H1 (cell line): ENCODE data around the gene COL20A1. TPM values are rescaled to one million over a fixed set of nuclear protein-coding genes. Genes with fewer than 3 reads are reported as not detected.

Source experiments
- CTCF ChIA-PET: fragments of 300-600 bp; sonication (Branson Sonifier 250); formaldehyde crosslinking; loops from one replicate; lab custom pipeline; 2021; ENCODE audit not compliant: partially characterized antibody; lab: Charles Lee
- POLR2A ChIA-PET: fragments of 300-600 bp; sonication (Branson Sonifier 250); formaldehyde crosslinking; loops from one replicate; lab custom pipeline; 2021; ENCODE audit warnings: inconsistent platforms; ENCODE audit not compliant: partially characterized antibody; lab: Charles Lee
- DNase-seq, 2 experiments: peaks; one replicate each; pipeline versions ENCODE4 v3.0.0 to v3.0.0-alpha.2; 2010 to 2022; ENCODE audit warnings: low spot score in 2 of 2, low read depth in 1 of 2, mixed read lengths in 1 of 2
- FAIRE-seq: peaks from 2 replicates; lab custom pipeline; 2011; peaks lifted over from hg19 to GRCh38; lab: Jason Lieb, UNC
- H2AFZ ChIP-seq: 2 replicates; pipeline ENCODE4 v1.8.1; 2012; ENCODE audit warnings: low read length, inconsistent platforms
- H2AK5ac ChIP-seq: 2 replicates; pipeline ENCODE4 v1.6.1; 2013; ENCODE audit warnings: low read depth, low read length
- H2BK120ac ChIP-seq: replicated peaks from 2 replicates; pipeline ENCODE3; 2013; ENCODE audit warnings: low read depth, low read length, inconsistent platforms
- H2BK12ac ChIP-seq: 2 replicates; pipeline ENCODE4 v1.6.1; 2013; ENCODE audit warnings: low read depth, low read length
- H2BK15ac ChIP-seq: 2 replicates; pipeline ENCODE4 v1.6.1; 2013; ENCODE audit warnings: low read length
- H2BK20ac ChIP-seq: 2 replicates; pipeline ENCODE4 v1.6.1; 2013; ENCODE audit warnings: low read length
- H2BK5ac ChIP-seq: 2 replicates; pipeline ENCODE4 v1.6.1; 2013; ENCODE audit warnings: low read depth, low read length
- H3K14ac ChIP-seq: 2 replicates; pipeline ENCODE4 v1.6.1; 2013; ENCODE audit warnings: inconsistent platforms; ENCODE audit not compliant: insufficient read length
- H3K18ac ChIP-seq: 2 replicates; pipeline ENCODE4 v1.6.1; 2013; ENCODE audit warnings: low read length; ENCODE audit errors: extremely low read depth
- H3K23ac ChIP-seq: 2 replicates; pipeline ENCODE4 v1.6.1; 2013; ENCODE audit warnings: inconsistent platforms; ENCODE audit not compliant: insufficient read length
- H3K23me2 ChIP-seq: 2 replicates; pipeline ENCODE4 v1.6.1; 2013; ENCODE audit warnings: low read depth, low read length
- H3K27ac ChIP-seq: 2 replicates; pipeline ENCODE4 v1.6.1; 2011; ENCODE audit warnings: low read depth, low read length, inconsistent platforms
- H3K27me3 ChIP-seq, 4 experiments: replicated peaks in 1 of 4; 1 replicate in 1 of 4; 2 replicates in 3 of 4; pipeline versions ENCODE4 v1.6.1 to v1.8.1; 2011 to 2013; ENCODE audit warnings: low read length in 3 of 4, mild to moderate bottlenecking in 3 of 4, inconsistent platforms in 2 of 4, mixed read lengths in 2 of 4, moderate library complexity in 1 of 4; ENCODE audit not compliant: control insufficient read depth in 3 of 4, insufficient read depth in 3 of 4; ENCODE audit errors: extremely low read depth in 1 of 4
- H3K36me3 ChIP-seq, 4 experiments: 2 replicates each; pipeline versions ENCODE4 v1.6.1 to v1.8.1; 2011 to 2013; ENCODE audit warnings: mild to moderate bottlenecking in 4 of 4, low read length in 3 of 4, moderate library complexity in 2 of 4, control low read depth in 1 of 4, inconsistent platforms in 1 of 4; ENCODE audit not compliant: insufficient read depth in 4 of 4, control insufficient read depth in 2 of 4
- H3K4ac ChIP-seq: replicated peaks from 2 replicates; pipeline ENCODE3; 2013; ENCODE audit warnings: low read length, low read depth, mixed read lengths, inconsistent platforms; ENCODE audit not compliant: insufficient read length
- H3K4me1 ChIP-seq, 4 experiments: replicated peaks in 1 of 4; 1 replicate in 1 of 4; 2 replicates in 3 of 4; pipeline versions ENCODE4 v1.6.1 to v1.8.1; 2011 to 2013; ENCODE audit warnings: low read length in 3 of 4, inconsistent platforms in 2 of 4, mixed read lengths in 1 of 4; ENCODE audit not compliant: insufficient read depth in 4 of 4, control insufficient read depth in 3 of 4
- H3K4me2 ChIP-seq, 2 experiments: 2 replicates each; pipeline versions ENCODE4 v1.6.1 to v1.8.1; 2011 to 2013; ENCODE audit warnings: low read depth in 2 of 2, low read length in 2 of 2, control low read depth in 1 of 2, inconsistent platforms in 1 of 2, mild to moderate bottlenecking in 1 of 2; ENCODE audit not compliant: insufficient read depth in 1 of 2
- H3K4me3 ChIP-seq, 4 experiments: fragments of 200-600, 300-600 bp in 1 of 4; sonication (generic), shearing (Covaris generic), sonication (Bioruptor Twin) in 1 of 4; 2 replicates each; pipeline versions ENCODE4 v1.5.1 to v1.8.1; 2011 to 2016; ENCODE audit warnings: low read length in 4 of 4, low read depth in 3 of 4, control low read depth in 2 of 4, inconsistent platforms in 2 of 4, mild to moderate bottlenecking in 2 of 4, mixed read lengths in 1 of 4, moderate library complexity in 1 of 4; ENCODE audit not compliant: insufficient read depth in 2 of 4; ENCODE audit errors: extremely low read depth in 1 of 4
- H3K56ac ChIP-seq: replicated peaks from 2 replicates; pipeline ENCODE3; 2013; ENCODE audit warnings: low read depth, mild to moderate bottlenecking, mixed read lengths, low read length, inconsistent platforms; ENCODE audit not compliant: insufficient read length
- H3K79me1 ChIP-seq: 2 replicates; pipeline ENCODE4 v1.6.1; 2013; ENCODE audit warnings: low read depth, low read length, control low read depth
- H3K79me2 ChIP-seq, 2 experiments: 2 replicates each; pipeline versions ENCODE4 v1.6.1 to v1.8.1; 2012 to 2013; ENCODE audit warnings: low read length in 2 of 2, mild to moderate bottlenecking in 2 of 2, inconsistent platforms in 1 of 2; ENCODE audit not compliant: insufficient read depth in 2 of 2, control insufficient read depth in 1 of 2
- H3K9ac ChIP-seq, 4 experiments: replicated peaks in 1 of 4; 1 replicate in 1 of 4; 2 replicates in 3 of 4; pipeline versions ENCODE4 v1.6.1 to v1.8.1; 2011 to 2013; ENCODE audit warnings: low read depth in 3 of 4, low read length in 3 of 4, control low read depth in 2 of 4, mild to moderate bottlenecking in 2 of 4, moderate library complexity in 2 of 4, inconsistent platforms in 1 of 4; ENCODE audit errors: extremely low read depth in 1 of 4
- H3K9me3 ChIP-seq, 2 experiments: 2 replicates each; pipeline versions ENCODE4 v1.6.1 to v1.8.1; 2012 to 2013; ENCODE audit warnings: mild to moderate bottlenecking in 2 of 2, moderate library complexity in 2 of 2, control low read depth in 1 of 2, inconsistent platforms in 1 of 2, low read depth in 1 of 2, low read length in 1 of 2, mixed read lengths in 1 of 2; ENCODE audit not compliant: insufficient read depth in 2 of 2
- H4K20me1 ChIP-seq, 2 experiments: replicated peaks in 1 of 2; 2 replicates each; pipeline versions ENCODE3 to v1.8.1; 2011 to 2013; ENCODE audit warnings: inconsistent platforms in 2 of 2, low read length in 2 of 2, mild to moderate bottlenecking in 1 of 2; ENCODE audit not compliant: insufficient read depth in 2 of 2, control insufficient read depth in 1 of 2
- H4K5ac ChIP-seq: 2 replicates; pipeline ENCODE4 v1.6.1; 2013; ENCODE audit warnings: low read length, low read depth, mixed read lengths, inconsistent platforms; ENCODE audit not compliant: insufficient read length
- H4K8ac ChIP-seq: 2 replicates; pipeline ENCODE4 v1.8.0; 2013; ENCODE audit warnings: mild to moderate bottlenecking, moderate library complexity, low read length, inconsistent platforms; ENCODE audit not compliant: insufficient read depth; ENCODE audit errors: extremely low read depth
- H4K91ac ChIP-seq: replicated peaks from 2 replicates; pipeline ENCODE3; 2013; ENCODE audit warnings: low read length, mixed read lengths, inconsistent platforms; ENCODE audit not compliant: insufficient read length
- ASH2L ChIP-seq: fragments of 200-600, 300-600 bp; sonication (generic); IDR thresholded peaks from one replicate; pipeline ENCODE4 v1.7.1; 2017; ENCODE audit warnings: low read length
- ATF2 ChIP-seq: IDR thresholded peaks from 2 replicates; pipeline ENCODE4 v1.6.1; 2012; ENCODE audit warnings: low read length, inconsistent platforms
- BCL11A ChIP-seq, 2 experiments: IDR thresholded peaks; one replicate each; pipeline ENCODE4 v1.6.1; 2011; ENCODE audit warnings: low read depth in 2 of 2, low read length in 2 of 2, mild to moderate bottlenecking in 2 of 2
- GABPA ChIP-seq: IDR thresholded peaks from 2 replicates; pipeline ENCODE4 v1.6.1; 2011; ENCODE audit warnings: mild to moderate bottlenecking, low read length, moderate library complexity, borderline replicate concordance; ENCODE audit not compliant: insufficient read depth
- NRF1 ChIP-seq: IDR thresholded peaks from 2 replicates; pipeline ENCODE4 v1.6.1; 2011; ENCODE audit warnings: mild to moderate bottlenecking, low read depth, low read length, improper control_type of control experiment
- WGBS, 2 experiments: shearing (Covaris generic) in 1 of 2; methylation state at CpG; one replicate each; pipeline versions ENCODE4 v1.1.6 to v1.1.7; 2013 to 2015; ENCODE audit warnings: low lambda C conversion rate in 2 of 2, mixed read lengths in 2 of 2, inconsistent platforms in 1 of 2, low coverage in 1 of 2, missing lambda C conversion rate in 1 of 2; ENCODE audit not compliant: insufficient replicate concordance in 2 of 2, insufficient coverage in 1 of 2, insufficient read length in 1 of 2; ENCODE audit errors: extremely low coverage in 1 of 2, missing lambda C conversion rate in 1 of 2; 5-methylcytosine and 5-hydroxymethylcytosine counted together
- polyA plus RNA-seq, 7 experiments: library from polyadenylated mRNA; depleted of rRNA in 3 of 7; stranded (reverse) in 5 of 7; unstranded in 2 of 7; fragments of >200 nt in 5 of 7; fragments of 200-250 nt in 2 of 7; gene quantifications; 1 replicate in 5 of 7; 2 replicates in 1 of 7; 4 replicates in 1 of 7; pipeline versions ENCODE4 v1.2.1 to v1.2.3, GENCODE V29; 2011 to 2013; ENCODE audit warnings: missing spikeins in 2 of 7, mixed read lengths in 2 of 7
- total RNA-seq: library from RNA; stranded (reverse); fragmentation: NEBNext Ultra II Directional; extraction: Animal tissue kit (Norgen Biotek cat#: 25700); gene quantifications from 2 replicates; pipeline ENCODE4 v1.2.1, GENCODE V29; 2021

Gene COL20A1
- total and polyA plus RNA-seq, 2 of the 8 experiments (the other 6 are each of a cell fraction or from before 2014, with no cell fraction given): 0.19 to 0.21 TPM

- no peaks in the 10 kb centered on the region for H3K79me2 ChIP-seq
- H2BK15ac ChIP-seq: no peak overlapping the region
- no peak for DNase-seq
- no peak overlapping the region for H3K9ac ChIP-seq
- no peaks in the 10 kb centered on the region for H3K23me2 ChIP-seq
- H3K79me1 ChIP-seq: no peaks in the 10 kb centered on the region
- no peaks in the 10 kb centered on the region for H3K36me3 ChIP-seq
- H3K23ac ChIP-seq: no peak overlapping the region
- FAIRE-seq: no peak
- no peak overlapping the region for H2BK12ac ChIP-seq
- WGBS, 2 experiments: 91% methylated on average over 4 of the region's 12 CpGs; no CpG with 5 or more reads in 1 of the 2 experiments
- H3K4me1 ChIP-seq: peaks cover 0 to 11% (median 8%) of the 10 kb centered on the region in 4 experiments; a peak in 5 of 7 replicates
- no peak overlapping the region for H2BK120ac ChIP-seq
- H3K4me2 ChIP-seq: 0 out of 4 replicates have a peak overlapping the region, but pooled peaks have one; percentile 13 to 14
- CTCF ChIA-PET: interaction anchor here (0.7 to 2.1 kb wide), 4 partner anchors 25 to 143 kb away, joined by 3 to 14 read pairs (median 6); no protein-coding TSS in a partner anchor
- H3K14ac ChIP-seq: no peak overlapping the region
- peaks cover 0 to 5% of the 10 kb centered on the region in 2 experiments for H4K20me1 ChIP-seq
- POLR2A ChIA-PET: interaction anchor here (0.5 to 1.6 kb wide), 3 partner anchors 27 to 258 kb away, joined by 3 read pairs; no protein-coding TSS in a partner anchor
- H2AK5ac ChIP-seq: no peak overlapping the region
- H2BK5ac ChIP-seq: 0 out of 2 replicates have a peak overlapping the region, but pooled peaks have one; percentile 66
- no peak overlapping the region for H4K91ac ChIP-seq
- no peak overlapping the region; the same call in 1 of the 2 replicates for H3K18ac ChIP-seq
- no peak overlapping the region for H3K56ac ChIP-seq
- H2AFZ ChIP-seq: no peak overlapping the region
- H4K5ac ChIP-seq: no peak overlapping the region
- H2BK20ac ChIP-seq: no peak overlapping the region
- H4K8ac ChIP-seq: no peak overlapping the region
- H3K9me3 ChIP-seq: peaks cover 0 to 8% of the 10 kb centered on the region in 2 experiments; a peak in 2 of 4 replicates
- H3K4me3 ChIP-seq: no peak overlapping the region
- H3K4ac ChIP-seq: no peak overlapping the region
- no peaks in the 10 kb centered on the region for H3K27me3 ChIP-seq
- no peak overlapping the region; the same call in 1 of the 2 replicates for H3K27ac ChIP-seq
- TF ChIP-seq ASH2L (no peak), BCL11A (IDR thresholded peaks at IDR 0.05; ENCODE audit: low read depth in 2 of 2, low read length in 2 of 2) (no peak), ATF2 (no peak), NRF1 (no peak), GABPA (no peak)
Measured at GRCh38 chr20:63352811-63353221, 59.8 kb downstream of the COL20A1 start.
